Fibroblast of lung (primary cell): ENCODE measurements around the gene SNRNP25.

Experiments
- EZH2 ChIP-seq: IDR thresholded peaks from 2 replicates; pipeline ENCODE4 v1.5.1; 2012; ENCODE audit warnings: low read length, control low read depth, mild to moderate bottlenecking; ENCODE audit errors: missing control alignments
- TF ChIP-seq, protein P1 (sequence below), 2 donors: IDR thresholded peaks in 1 of 2; conservative IDR thresholded peaks in 1 of 2; 1 replicate in 1 of 2; 2 replicates in 1 of 2; pipeline ENCODE4 v1.5.1; 2011 to 2012; ENCODE audit warnings: low read length in 2 of 2, control low read depth in 1 of 2, inconsistent platforms in 1 of 2, low read depth in 1 of 2, mild to moderate bottlenecking in 1 of 2

DNA sequence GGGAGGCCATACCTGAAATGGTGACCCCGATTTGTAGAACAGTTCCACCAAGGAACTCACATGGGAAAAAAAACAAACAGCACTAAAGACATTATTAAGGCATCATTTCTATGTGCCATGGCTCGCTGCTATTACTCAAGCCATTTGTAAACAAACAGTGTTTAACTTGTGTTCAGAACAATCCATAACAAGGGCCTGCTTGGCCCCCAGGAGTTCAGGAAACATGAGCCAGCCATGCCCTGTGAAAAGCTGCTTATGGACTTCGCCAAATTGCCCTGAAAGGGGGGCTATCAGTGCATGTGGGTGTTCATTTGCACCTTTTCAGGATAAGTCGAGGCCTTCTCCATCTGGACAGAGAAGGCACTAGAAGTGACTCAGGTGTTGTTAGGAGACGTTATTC is 8.2 kb upstream of the SNRNP25 start:
- TF ChIP-seq, protein P1, sequence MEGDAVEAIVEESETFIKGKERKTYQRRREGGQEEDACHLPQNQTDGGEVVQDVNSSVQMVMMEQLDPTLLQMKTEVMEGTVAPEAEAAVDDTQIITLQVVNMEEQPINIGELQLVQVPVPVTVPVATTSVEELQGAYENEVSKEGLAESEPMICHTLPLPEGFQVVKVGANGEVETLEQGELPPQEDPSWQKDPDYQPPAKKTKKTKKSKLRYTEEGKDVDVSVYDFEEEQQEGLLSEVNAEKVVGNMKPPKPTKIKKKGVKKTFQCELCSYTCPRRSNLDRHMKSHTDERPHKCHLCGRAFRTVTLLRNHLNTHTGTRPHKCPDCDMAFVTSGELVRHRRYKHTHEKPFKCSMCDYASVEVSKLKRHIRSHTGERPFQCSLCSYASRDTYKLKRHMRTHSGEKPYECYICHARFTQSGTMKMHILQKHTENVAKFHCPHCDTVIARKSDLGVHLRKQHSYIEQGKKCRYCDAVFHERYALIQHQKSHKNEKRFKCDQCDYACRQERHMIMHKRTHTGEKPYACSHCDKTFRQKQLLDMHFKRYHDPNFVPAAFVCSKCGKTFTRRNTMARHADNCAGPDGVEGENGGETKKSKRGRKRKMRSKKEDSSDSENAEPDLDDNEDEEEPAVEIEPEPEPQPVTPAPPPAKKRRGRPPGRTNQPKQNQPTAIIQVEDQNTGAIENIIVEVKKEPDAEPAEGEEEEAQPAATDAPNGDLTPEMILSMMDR (conservative IDR thresholded peaks at IDR 0.05 in 1 of 2, IDR thresholded peaks at IDR 0.05 in 1 of 2; ENCODE audit: low read depth in 1 of 2, low read length in 2 of 2): no peak
- TF ChIP-seq EZH2: no peak
